HG03378 (cell line): ENCODE measurements around the gene CCDC197.

ENCODE experiments used
- ATAC-seq: cut with Tn5 transposase; IDR thresholded peaks from one replicate; pipeline ENCODE4 v1.9.1; 2021; ENCODE audit warnings: mild to moderate bottlenecking, moderate library complexity; ENCODE audit not compliant: unreplicated experiment

Gene CCDC197

DNA sequence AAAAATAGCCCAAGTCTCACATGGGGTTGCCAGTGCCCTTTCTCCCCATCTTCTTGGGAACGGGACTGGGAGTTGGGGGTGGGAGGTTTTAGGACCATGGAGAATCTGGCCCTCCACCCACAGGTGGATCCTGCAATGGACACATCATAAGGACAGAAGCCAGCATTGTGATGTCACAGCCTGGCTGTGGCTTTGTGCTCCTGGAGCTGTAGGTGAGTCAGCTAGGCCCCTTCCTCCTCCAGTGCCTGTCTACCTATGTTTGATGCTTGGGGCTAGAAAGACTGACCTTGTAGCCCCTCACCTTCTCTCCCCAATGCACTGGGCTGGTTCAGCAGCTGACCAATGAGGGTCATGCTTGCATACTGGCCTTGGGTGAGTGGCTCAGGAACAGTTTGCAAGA, at the start of gene CCDC197:
TSS of gene CCDC197 (plus strand) at position 220 of the 400 bp plus-strand sequence. CDS start 831 bp downstream, outside the sequence.
- ATAC-seq: no peak

DNA sequence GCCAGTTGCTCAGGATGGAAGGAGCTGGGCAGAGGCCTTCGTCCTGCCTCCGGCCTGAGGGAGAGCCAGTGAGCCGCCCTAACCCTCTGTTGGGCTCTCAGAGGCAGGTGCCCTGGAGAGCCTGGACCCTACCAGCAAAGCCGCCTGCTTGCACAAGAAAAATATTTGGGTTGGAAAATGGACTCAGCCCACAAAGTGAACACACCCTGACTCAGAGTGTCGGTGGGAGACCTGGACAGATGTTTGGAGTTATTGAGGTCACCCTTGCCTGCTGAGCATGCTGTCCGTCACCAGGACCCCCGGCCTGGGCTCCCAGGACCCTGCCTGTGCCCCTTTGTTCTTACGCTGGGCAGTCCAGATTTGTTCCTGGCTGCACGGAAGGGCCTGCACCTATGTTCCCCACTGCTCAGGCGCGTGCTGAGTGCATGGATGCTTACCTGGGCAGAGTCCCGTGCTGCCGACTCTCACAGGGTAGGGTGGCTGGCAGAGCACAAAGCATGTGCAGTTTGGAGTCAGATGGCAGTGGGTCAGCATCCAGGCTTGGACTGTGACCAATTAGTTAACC, 47.5 kb upstream of the CCDC197 start:
- no peak for ATAC-seq

DNA sequence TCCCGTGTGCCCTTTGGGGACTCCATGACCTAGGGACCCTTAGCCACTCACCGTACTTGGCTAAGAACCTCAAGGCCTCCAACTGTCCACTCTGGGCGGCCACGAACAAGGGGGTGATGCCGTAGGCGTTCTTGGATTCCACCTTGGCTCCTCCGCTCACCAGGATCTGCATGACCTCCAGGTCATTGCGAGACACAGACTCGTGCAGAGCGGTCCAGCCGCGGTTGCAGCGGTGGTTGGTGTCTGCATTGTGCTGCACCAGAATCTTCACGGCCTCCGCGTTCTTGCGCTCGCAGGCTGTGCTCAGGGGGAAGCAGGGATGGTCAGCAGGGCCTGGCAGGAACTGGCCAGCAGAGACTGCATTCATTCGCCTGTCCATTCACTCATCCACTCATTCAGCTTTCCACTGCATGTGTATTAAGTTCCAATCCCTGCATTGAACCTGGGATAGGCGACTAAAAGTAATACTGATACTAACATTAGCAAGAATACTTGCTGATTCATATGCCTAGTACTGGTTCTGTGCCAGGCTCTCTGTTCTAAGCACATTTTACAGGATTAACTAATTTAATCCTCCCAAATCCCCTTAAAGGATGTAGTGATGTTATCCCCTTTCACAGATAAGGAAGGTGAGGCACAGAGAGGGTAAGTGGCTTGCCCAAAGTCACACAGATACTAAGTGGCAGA, 46.0 kb upstream of the CCDC197 start:
- no peak for ATAC-seq

DNA sequence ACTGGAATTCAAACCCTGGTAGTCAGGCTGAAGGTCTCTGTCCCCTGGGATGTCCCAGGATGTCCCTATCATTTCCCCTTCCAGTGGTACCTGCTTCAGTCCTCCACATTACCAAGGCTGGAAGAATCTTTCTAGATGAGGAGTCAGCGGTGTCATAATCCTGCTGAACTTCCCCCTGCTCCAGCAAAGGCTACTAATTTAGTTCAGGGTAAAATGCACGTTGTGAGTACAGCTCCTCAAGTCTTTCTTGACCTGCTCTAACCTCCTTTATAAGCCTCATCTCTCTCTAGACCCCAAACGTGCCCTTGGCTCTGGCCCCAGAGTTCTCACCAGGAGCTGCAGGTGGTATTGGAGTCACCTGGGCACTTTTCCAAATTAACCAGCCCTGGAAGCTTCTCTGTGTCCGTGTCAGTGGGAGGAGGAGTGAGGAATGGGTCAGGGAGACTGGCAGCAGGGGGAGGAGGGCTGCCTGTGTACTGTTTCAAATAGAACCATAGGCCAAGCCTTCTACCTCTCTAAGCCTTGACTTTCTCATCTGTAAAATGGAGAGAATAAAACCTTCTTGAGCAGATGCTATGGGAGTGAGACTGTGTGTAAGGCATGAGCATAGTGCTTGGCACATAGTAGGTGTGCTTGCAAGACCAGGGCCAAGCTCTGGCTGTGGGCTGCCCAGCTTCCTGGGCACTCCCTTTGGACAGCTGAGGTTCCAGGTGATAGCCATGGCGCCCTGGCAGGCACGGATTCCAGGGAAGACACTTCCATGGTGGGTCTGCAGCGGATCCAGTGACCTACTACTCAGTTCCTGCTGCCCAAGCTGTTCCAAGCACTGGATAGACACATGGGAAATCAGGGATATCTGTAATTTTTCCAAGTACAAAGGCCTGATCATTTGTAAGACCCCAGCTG, 45.2 kb upstream of the CCDC197 start:
- no peak for ATAC-seq

DNA sequence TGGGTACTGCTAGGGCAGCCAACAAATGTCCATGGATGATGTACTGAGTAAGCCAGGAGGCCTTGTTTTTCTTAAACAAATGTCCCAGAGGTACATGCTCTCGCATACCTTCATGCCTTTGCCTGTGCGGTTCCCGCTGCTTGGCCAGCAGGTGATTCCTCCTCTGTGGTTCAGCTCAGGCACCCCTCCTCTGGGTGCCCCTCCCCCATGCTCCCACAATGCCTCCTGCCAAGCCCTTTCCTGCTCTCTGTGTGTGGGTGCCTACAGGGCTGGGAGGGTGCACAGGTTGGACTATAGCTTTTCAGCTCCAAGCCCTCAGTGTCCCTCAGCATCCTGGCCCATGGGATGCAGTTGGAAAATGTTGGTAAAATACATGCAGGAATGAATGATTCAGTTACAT, 44.3 kb upstream of the CCDC197 start:
- ATAC-seq: no peak

DNA sequence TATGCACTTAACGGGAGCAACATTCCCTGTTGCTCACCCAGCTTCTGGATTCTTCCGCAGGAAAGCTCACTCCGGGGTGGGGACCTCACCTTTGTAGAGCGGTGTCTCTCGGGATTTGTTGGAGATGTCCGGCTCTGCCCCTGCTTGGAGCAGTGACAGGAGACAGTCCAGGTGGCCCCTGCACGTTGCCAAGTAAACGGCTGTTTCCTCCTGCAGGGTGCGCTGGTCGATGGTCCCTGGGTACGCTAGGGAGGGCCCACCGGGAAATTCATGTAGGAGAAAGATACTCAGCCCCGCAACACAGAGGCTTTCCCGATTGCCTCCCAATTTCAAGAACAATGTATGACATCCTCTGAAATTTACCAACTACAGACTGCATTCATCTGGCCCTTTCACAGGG, 43.8 kb upstream of the CCDC197 start:
- ATAC-seq: no peak

DNA sequence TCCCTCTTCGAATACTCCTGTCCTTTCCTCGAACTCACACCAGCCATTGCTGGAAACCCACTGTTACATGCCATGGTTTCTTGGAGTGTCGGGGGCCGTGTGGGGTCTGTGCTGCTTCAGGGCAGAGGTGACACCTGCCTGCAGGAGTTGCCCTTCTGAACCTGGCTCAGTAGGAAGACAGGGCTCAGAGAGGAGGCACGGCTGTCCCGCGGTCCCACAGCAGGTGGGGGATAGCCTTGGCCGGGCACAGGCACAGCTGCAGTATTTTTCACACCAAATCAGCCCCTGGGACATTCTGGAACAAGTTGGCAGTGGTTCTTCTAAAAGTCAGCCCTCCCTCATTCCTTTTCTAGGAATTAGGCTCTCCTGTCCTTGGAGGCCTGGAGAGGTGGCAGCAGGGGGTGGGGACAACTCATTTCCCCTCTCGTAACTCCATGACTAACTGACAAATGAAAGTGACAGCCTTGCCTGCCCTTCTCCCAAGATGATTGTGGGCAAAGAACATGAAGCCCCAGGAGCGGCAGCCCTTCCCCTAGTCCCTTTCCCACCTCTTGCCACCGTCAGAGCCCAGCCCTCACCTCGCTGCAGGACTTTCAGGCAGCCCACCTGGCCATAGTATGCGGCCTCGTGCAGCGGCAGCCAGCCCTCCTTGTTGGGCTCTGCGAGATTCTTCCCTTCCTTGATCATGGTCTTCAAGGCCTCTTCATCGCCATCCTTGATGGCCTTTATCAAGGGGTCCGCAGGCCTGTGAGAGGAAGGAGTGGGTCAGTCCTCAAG, 43.2 kb upstream of the CCDC197 start:
- ATAC-seq: no peak

DNA sequence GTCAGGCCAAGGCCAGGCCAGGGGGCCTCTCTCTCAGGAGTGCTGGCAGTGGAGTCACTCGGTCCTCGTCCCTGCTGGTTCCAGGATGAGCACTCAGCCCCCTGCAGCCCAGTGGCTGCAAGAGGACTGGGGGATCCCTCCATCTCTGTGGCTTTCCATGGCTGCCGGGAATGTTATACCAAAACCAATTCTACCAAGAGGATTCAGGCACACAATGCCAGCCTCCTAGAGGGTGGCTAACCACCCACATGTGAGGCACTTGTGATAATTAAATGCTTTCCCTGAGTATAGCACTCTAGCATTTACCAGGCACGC, 42.6 kb upstream of the CCDC197 start:
- no peak for ATAC-seq

DNA sequence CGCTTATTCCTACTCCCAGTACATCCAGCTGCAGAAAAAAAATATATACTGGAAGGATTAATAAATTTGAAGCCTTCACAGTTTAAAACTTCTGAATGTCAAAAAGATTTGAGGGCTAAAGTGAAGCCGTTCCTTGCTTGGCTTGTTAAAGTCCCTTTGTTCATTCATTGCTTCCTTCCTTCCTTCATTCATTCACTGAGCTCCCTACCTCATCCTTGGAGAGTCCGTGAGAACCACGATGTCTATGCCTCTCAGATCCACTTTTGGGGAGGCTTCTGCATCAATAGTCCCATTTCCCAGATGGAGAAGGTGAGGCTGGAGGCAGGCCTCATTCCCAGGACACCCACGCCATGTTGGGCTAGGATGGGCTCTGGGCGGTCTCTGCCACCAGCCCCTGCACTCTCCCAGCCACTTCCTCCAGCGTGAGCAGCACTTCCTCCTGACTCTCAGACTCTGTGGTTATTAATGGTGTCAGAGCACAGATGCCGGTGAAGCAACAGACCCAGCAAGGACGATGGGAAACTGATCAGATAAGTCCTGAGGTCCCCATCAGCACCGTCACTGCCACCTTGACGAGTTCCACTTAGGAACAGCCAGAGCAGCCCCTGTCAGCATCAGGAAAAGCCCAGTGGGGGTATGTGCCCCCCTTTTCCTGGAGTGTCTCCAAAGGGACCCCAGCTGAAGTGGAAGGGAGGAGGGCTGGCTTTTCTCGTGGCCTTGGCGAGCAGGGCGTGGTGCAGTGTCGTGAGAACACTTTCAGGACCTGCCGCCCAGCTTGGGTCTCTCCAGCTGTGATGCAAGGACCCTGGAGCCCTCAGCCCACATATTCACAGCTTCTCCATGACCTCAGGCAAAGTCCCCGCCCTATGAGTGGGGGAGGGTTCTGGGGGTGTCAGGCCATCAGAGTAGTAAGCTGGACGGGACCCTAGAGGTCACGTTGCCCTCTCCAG, 41.9 kb upstream of the CCDC197 start:
- no peak for ATAC-seq

DNA sequence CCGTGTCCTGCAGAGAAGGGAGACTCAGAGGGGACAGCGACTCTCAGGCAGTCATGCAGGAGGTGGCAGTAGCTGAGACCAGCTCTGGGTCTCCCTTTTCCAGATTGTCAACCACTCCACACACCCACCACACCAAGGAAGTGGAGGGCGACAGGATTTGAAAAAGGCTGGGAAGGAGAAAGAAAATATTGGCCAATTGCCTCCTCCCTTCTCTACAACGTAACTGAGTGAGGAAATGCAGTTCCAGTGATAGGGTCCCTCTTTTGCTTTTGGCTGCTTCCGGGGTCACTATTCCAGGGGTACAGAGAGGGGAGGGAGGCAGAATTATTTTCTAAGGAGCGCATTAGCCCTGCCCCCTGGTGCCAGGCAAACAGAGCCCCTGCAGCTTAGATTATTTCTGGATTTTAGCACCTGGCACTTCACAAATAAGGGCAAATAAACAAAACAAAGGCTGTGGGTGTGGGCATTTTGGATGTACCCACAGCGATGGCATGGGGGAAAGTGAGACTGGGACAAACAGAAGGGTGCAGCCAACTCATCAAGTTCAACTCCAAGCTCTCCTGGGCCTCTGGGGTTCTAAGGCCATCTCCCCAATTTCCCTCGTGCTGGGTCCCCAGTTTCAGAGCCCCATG, 41.1 kb upstream of the CCDC197 start:
- no peak for ATAC-seq

DNA sequence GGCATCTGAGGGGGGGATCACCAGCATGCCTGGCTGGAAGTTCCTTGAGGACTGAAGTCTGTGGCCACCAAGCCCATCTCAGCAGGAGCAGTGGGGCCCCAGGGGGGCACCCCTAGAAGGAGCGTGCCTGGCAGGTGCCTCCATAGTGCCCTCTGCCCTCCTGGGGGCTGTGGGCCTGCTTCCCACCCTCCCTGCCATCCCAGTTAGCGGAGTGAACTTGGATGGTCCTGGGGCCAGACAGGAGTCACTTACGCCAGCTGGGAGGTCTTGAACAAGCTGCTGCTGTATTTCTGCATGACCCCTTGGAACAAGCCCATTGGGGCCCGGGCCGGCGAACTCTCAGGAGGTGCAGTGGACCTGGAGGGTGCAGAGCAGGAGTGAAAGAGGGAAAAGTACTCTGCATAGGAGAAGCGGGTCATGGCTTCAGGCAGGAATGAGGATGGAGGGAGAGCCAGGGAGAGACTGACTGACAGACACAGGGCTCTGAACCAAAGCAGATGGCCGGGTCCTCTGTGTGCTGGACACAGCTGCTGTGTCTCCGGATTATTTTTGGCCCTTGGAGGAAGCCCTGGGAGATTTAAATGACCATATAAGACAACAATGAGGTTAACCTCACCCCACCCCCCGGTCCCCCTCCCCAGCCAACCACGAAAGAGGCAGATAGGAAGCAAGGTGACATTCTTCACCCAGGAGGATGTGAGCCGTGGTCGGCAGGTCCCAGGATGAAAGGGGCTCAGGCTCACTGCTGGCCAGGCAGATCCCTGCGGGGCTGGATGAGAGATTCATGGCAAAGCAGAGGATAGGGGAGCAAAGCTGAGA, 40.4 kb upstream of the CCDC197 start:
- no peak for ATAC-seq

DNA sequence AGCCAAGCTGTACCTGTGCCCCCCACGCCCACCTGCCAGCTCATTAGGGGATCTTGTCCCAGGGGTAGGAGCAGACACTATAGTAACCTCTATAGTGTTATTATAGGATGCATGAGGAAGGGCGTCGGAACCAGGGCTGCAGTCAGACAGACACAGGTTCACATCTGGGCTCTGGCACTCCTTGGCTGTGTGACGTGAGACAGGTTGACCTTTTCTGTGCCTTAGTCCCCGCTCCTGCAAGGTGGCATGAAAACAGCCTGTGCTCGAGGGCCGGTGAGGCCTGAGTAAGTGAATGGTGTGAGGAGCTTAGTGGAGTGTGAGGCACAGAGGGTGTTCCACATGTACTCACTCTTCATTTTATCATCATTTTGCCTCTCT, 39.8 kb upstream of the CCDC197 start:
- ATAC-seq: no peak

DNA sequence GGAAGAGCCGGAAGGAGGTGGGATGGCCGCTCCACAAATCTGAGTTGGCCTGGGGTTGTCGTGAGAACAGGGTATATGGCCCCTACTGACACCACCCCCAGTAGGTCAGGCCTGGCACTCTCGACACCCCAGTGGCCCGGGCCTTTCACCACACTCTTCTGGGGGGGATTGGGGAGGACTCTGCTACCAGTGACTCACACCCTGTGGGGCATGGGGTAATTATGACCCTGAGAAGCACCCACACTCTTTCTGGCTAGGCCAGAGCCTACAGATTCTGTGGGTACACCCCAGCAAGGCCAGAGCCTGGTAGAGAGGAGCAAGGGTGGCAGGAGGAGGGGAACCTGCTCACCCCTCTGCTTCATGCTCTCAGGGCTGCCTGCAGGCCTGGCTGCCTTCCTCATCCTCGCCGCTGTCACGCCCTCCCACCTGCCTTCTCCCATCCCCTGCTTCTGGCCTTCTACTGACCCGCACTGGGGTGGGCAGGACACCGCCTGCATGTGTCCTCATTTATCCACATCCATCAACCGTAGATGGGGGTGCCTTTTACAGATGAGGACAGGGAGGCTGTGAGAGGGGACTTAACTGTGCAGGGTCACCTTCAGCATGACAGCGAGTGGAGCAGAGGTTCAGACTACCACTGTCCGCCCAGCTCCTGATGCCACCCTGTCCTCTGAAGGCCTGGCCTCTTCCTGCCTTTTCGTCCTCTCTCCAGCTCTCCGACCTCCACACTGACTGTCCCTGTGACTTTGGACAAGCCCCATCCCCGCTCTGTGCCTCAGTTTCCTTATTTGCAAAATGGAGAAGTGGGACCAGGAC, 39.1 kb upstream of the CCDC197 start:
- ATAC-seq: no peak

DNA sequence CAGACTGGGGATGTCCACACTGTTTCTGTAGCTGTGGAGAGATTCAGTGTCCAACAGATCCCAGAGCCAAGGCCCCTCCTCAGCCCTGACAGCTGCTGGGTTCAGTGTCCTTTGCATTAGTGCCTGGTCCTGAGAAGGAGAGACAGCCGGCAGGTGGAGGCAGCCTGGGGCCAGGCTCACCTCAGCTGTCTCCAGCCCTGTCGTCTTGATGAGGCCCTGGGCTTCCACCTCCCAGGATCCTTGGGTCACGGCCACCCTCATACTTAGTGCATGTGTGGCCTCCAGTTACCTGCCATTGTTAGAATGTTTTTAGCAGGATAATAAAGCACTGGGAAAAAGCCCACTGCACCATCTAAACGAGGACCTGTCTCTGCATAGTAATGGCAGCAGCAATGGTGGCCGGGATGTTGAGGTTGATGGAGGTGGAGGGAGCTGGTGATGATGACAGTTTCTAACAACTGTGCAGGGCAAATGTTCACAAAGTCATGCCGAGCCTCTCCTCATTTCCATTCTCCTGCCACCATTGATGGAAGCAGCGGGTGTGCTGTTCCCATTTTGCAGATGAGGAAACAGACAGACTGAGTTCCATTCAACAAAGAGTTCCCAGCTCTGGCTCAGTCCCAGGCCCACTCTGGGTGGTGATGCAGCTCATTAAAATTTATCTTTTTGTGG, 38.4 kb upstream of the CCDC197 start:
- ATAC-seq: no peak

DNA sequence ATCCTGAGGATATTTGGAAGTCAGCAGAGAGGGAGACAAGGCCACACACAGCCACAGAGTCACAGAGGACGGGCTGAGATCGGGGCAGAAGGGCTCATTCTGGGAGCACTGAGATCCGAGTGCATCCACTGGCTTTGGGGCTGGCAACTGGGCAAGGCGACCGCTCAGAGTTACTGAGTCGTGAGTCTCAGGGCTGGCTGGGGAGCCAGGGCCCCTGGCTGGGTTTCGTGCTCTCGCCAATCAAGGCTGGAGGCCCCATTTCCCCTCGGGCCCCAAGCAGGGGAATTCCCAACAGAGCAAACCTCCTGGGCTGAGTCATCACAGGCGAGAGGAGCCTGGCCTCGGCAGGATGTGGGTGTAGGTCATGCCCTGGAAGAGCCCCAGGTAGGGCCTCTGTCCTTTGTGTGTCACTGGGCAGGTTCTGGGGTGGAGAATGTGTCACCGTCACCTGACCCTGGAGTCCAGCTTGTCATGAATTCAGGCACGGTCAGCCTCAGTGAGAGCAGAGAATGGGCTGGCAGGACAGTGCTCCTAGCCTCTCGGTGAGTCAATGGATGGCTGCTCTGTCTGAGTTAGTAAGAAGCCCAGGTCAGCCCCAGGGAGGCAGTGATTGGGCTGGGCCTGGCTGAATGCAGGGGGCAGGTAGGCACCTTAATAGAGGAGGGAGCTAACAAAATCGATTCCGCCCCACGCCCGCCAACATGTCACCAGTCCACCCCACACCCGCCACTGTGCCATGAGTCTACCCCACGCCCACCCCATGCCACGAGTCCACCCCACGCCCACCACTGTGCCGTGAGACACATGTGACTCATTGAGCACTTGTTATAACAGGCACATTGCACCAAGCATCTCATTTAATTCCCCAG, 37.6 kb upstream of the CCDC197 start:
- peak; percentile 81 for ATAC-seq

DNA sequence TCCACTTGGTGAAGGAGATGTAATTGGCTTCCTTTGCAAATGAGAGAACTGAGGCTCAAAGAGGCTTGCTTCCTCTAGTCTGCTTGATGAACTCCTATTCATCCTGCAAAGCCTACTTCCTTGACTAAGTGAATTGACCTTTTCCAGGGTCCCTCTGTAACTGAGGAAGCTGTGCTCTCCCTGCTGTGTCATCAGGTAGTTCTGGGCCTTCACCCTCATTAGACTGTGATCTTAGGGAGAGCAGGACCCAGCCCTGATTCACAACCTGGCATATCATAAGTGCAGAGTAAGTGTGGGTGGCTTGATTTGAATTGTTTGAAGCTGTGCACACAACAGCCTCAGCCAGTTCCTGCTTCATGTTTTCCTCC, 37.0 kb upstream of the CCDC197 start:
- no peak for ATAC-seq
